GM13977 (cell line): ENCODE measurements around the gene CTLA4.

Experiments used
- DNase-seq: peaks from one replicate; pipeline ENCODE4 v3.0.0; 2012; ENCODE audit warnings: low spot score
- in situ Hi-C: fragments of 300-500 bp; cut with MboI; formaldehyde crosslinking; loops from one replicate; pipeline ENCODE4 v1.12.0; 2022; ENCODE audit warnings: low sequenced_read_pairs, low pct_unique_long_range_greater_than_20kb, mixed read lengths, inconsistent platforms; ENCODE audit not compliant: unreplicated experiment
- TF ChIP-seq, protein P1 (sequence below): IDR thresholded peaks from 2 replicates; pipeline ENCODE4 v1.5.1; 2012; ENCODE audit warnings: mild to moderate bottlenecking, control low read depth; ENCODE audit not compliant: insufficient read depth; ENCODE audit errors: extremely low read depth, missing control alignments

CTLA4 gene

GRCh38 chr2:203824057-203824456 lies 43.5 kb upstream of the CTLA4 start:
- in situ Hi-C loops: no loop called here
- TF ChIP-seq, protein P1, sequence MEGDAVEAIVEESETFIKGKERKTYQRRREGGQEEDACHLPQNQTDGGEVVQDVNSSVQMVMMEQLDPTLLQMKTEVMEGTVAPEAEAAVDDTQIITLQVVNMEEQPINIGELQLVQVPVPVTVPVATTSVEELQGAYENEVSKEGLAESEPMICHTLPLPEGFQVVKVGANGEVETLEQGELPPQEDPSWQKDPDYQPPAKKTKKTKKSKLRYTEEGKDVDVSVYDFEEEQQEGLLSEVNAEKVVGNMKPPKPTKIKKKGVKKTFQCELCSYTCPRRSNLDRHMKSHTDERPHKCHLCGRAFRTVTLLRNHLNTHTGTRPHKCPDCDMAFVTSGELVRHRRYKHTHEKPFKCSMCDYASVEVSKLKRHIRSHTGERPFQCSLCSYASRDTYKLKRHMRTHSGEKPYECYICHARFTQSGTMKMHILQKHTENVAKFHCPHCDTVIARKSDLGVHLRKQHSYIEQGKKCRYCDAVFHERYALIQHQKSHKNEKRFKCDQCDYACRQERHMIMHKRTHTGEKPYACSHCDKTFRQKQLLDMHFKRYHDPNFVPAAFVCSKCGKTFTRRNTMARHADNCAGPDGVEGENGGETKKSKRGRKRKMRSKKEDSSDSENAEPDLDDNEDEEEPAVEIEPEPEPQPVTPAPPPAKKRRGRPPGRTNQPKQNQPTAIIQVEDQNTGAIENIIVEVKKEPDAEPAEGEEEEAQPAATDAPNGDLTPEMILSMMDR: no peak
- DNase-seq: no peak

DNA sequence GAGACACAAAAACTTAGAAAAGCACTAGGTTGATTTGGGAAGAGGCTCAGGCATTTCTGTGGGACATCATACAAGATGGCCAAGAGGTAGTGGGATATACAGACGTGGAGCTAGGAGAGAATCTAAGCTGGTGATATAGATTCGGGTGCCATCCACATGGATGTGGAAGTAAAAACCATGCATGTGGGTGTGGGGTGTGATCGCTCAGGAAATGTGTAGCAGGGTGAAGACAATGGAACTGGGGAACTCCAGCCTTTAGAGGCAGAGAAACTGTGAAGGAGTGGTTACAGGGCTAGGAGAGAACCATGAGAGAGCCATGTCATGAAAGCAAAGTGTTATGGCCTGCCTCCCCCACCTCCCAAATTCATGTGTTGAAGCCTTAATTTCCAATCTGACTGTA lies 43.0 kb upstream of the CTLA4 start:
- DNase-seq: no peak
- TF ChIP-seq, protein P1: no peak
- in situ Hi-C loops: no loop called here

DNA sequence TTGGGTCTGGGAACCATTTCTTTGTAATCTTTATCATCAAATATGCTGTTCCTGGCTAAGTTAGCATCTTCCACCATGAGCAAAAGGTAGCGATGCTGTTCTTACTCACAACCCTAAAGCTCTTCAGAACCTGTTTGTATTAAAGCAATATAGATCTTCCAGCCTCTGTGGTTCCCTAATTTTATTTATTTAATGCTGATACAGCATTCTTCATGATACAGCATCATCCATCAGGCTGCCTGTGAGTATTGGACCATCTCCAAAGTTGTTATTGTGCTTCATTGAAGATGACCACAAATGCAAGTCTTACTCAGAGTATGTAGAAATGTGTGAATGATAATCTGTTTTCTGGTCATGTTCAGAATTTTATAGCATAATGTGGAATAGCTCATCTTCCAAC lies 40.9 kb upstream of the CTLA4 start:
- no peak for DNase-seq
- in situ Hi-C loops: no loop called here
- TF ChIP-seq, protein P1: no peak

GRCh38 chr2:203830304-203831055 lies 37.1 kb upstream of the CTLA4 start:
- TF ChIP-seq, protein P1: no peak
- in situ Hi-C loops: no loop called here
- no peak for DNase-seq

DNA sequence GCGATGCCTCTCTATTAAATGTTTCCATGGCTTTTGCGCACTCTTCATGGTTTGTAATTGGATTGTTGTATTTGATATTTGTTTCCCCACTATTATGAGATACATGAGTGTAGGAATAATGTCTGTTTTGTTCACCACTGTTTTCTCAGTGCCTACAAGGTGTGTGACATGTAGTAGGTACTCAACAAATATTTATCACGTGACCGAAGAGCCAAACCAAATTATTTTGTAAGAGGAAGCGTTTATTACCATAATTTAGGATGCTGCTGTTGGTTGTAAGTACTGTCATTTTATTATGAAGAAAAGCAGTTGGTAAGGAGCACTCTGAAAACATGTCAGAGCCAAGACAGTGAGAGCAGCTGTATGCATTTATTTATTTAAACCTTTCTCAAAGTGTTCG lies 32.2 kb upstream of the CTLA4 start:
- in situ Hi-C loops: no loop called here
- no peak for DNase-seq

GRCh38 chr2:203835892-203836800 lies 31.4 kb upstream of the CTLA4 start:
- TF ChIP-seq, protein P1: no peak
- in situ Hi-C loops: no loop called here

More for the DNA sequence above, 32.2 kb upstream of the CTLA4 start:
- TF ChIP-seq, protein P1: no peak

More at GRCh38 chr2:203835892-203836800, 31.4 kb upstream of the CTLA4 start:
- DNase-seq: no peak
